NCI-H1048 (cell line): ENCODE data around the gene NR2F1.

Experiments used
- DNase-seq: peaks from one replicate; lab custom pipeline; 2025; lab: John Stamatoyannopoulos, UW

Gene NR2F1

GRCh38 chr5:93591323-93591945 lies 8.4 kb downstream of the NR2F1 start:
- DNase-seq, result no peak

GRCh38 chr5:93592883-93593282 lies 9.9 kb downstream of the NR2F1 start:
- no peak for DNase-seq

GRCh38 chr5:93593476-93594131 lies 10.6 kb downstream of the NR2F1 start:
- DNase-seq, result no peak

- DNase-seq, result no peak
These were observed 11.8 kb downstream of the NR2F1 start for GRCh38 chr5:93594591-93595419.

- DNase-seq, result no peak
These were observed 12.6 kb downstream of the NR2F1 start for GRCh38 chr5:93595420-93596147.

GRCh38 chr5:93596310-93596675 lies 13.3 kb downstream of the NR2F1 start:
- no peak for DNase-seq

- DNase-seq, result no peak
These were observed 13.9 kb downstream of the NR2F1 start for GRCh38 chr5:93596676-93597490.

- no peak for DNase-seq
These were observed 15.3 kb downstream of the NR2F1 start for GRCh38 chr5:93598091-93599000.

GRCh38 chr5:93599001-93599379 lies 16.0 kb downstream of the NR2F1 start:
- DNase-seq, result no peak

GRCh38 chr5:93599399-93600120 lies 16.5 kb downstream of the NR2F1 start:
- no peak for DNase-seq

GRCh38 chr5:93600409-93601070 lies 17.5 kb downstream of the NR2F1 start:
- no peak for DNase-seq

- DNase-seq, result no peak
These were observed 18.2 kb downstream of the NR2F1 start for GRCh38 chr5:93601071-93601801.

GRCh38 chr5:93601802-93602155 lies 18.8 kb downstream of the NR2F1 start:
- no peak for DNase-seq

- no peak for DNase-seq
These were observed 19.4 kb downstream of the NR2F1 start for GRCh38 chr5:93602241-93603077.

- DNase-seq, result no peak
These were observed 20.2 kb downstream of the NR2F1 start for GRCh38 chr5:93603078-93603792.

- no peak for DNase-seq
These were observed 21.0 kb downstream of the NR2F1 start for GRCh38 chr5:93603793-93604643.
